GM18505 (cell line): Measurements from ENCODE around the gene GSAP.
"Not testable (repeated sequence)": the region's sequence is repeated elsewhere in the genome, so short reads cannot be mapped to it uniquely, and the experiment has no call there.

ENCODE experiments used
- ATAC-seq: cut with Tn5 transposase; IDR thresholded peaks from one replicate; pipeline ENCODE4 v1.9.1; 2021; ENCODE audit not compliant: unreplicated experiment
- POLR2A ChIP-seq: IDR thresholded peaks from 4 replicates; pipeline ENCODE4 v1.6.1; 2011; ENCODE audit warnings: borderline replicate concordance; ENCODE audit not compliant: insufficient read depth, insufficient read length; ENCODE audit errors: extremely low read depth

GSAP gene, protein sequence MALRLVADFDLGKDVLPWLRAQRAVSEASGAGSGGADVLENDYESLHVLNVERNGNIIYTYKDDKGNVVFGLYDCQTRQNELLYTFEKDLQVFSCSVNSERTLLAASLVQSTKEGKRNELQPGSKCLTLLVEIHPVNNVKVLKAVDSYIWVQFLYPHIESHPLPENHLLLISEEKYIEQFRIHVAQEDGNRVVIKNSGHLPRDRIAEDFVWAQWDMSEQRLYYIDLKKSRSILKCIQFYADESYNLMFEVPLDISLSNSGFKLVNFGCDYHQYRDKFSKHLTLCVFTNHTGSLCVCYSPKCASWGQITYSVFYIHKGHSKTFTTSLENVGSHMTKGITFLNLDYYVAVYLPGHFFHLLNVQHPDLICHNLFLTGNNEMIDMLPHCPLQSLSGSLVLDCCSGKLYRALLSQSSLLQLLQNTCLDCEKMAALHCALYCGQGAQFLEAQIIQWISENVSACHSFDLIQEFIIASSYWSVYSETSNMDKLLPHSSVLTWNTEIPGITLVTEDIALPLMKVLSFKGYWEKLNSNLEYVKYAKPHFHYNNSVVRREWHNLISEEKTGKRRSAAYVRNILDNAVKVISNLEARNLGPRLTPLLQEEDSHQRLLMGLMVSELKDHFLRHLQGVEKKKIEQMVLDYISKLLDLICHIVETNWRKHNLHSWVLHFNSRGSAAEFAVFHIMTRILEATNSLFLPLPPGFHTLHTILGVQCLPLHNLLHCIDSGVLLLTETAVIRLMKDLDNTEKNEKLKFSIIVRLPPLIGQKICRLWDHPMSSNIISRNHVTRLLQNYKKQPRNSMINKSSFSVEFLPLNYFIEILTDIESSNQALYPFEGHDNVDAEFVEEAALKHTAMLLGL

DNA sequence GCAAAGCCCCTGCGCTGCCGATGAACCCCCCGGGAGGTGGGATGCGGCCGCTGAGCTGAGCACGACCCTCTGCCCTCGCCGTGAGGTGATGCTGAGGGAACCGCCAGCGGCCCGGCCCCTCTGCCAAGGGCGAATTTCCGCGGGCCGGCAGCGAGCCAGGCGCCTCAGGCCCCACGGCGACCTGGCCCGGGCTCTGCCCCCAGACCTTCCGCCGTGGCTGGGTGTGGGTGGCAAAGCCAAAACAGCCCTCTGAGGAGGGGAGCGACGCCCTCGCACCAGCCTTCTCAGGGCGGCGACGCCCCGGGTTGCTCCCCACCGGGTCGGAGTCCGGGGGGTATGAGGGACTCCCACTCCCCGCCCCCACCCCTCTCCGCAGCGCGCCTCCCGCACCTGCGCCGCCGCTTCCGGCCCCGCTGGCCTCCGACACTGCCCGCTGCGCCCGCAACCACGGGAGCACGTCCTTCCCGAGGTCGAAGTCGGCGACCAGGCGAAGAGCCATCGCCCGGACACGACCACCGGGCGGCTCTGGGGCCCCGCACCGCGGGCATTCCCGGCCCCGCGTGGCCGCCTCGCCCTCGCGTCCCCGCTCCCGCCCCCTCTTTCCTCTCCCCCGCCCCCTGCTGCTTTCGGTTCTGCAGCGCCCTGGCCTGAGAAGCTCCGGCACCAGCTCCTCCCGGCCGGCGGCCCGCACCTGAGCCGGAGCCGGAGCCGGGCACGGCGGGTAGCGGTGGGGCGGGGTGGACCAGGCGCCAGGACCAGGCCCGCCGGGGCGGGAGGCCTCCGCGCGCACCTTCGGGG lies at the start of gene GSAP:
GSAP (minus strand) TSS at position 527 of the 798 bp plus-strand sequence; CDS start at position 499, 28 bp downstream.
- TF ChIP-seq POLR2A = peak; percentile 75
- ATAC-seq = peak; percentile 65

DNA sequence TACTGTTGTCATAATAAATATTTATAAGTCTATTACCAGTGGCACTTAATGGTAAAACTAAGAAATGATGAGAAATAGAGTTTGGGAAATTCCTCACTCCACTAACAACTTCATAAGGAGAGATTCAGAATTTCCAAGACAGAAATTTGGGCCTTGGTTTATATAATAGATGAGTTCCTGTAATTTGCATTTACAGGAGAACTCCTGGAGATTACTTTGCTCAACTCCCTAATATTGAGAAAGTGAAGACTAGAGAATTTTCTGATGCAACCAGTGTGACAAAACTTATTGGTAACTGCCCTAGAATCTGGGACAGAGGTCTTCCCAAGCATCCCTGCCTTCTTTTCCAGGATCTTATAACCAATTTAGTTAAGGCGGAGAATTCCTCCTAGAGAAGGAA lies 49.1 kb upstream of the GSAP start:
- no peak for TF ChIP-seq POLR2A
- ATAC-seq = no peak

DNA sequence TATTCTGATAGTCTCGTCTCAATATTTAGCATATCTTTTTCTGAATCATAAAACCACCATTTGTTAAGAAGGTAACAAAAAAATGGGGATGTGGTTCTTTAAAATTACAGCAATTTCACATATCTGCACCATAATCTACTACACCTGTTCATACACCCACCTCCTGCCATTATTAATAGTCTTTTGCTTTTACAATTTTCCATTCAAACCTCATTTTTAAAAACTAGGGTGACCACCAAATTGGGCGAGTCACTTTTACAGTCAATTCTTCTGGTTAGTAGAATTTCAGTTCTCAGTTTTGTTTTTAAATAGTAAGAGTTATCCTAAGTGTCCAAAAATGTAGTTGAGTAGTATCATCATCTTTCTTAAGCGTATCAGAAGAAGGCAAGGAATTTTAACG lies 48.4 kb upstream of the GSAP start:
- TF ChIP-seq POLR2A = no peak
- ATAC-seq = no peak

DNA sequence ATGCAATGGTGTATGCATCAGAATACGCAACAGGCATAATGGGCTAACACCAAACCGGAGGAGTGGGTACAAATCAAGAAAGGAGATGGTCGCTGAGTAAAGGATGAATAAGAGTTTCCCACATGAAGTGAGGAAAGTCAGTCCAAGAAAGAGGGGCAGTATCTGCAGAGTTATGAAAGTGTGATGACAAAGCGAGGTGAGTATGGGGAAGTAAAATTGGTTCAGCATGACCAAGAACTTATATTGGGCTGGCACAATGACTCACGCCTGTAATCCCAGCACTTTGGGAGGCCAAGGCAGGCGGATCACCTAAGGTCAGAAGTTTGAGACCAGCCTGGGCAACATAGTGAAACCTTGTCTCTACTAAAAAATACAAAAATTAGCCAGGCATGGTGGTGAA lies 47.5 kb upstream of the GSAP start:
- ATAC-seq = not testable (repeated sequence)

DNA sequence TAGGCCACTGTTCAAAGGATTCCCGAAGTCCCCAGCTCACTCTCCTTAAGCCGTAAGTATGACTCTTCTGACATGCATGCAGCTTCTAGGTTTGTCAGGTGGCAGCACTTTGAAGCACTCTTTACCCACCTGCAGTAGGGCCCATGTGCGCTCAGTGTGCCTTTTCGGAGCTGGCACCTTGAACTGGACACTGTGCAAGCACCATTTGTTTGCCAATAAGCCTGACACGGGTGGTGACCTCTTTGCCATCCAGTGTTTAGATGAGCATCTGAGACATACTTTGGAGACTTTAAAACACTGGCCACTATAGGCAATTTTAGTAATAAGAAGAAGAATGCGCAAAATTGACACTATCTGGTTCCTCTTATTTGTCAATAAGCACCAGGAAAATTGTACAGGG lies 45.7 kb upstream of the GSAP start:
- ATAC-seq = no peak
- TF ChIP-seq POLR2A = no peak

DNA sequence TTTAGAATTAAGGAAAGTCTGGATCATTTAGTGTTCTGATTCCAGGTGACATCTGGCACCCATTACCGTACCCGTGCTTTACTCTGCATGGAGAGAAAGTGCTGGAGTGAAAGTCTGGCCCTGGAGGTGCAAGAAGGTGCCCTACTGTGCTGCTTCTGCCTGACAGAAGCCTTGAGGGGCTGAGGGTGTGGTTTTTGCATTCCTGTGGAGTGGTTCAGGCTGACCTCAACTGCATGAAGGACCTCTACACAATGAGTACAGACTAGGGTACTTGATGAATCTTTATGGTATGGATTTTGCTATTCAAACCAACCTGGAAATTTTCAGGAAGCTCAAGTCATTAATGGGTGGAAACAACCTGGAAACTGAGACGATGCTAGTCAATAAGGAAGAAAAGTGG lies 45.1 kb upstream of the GSAP start:
- no peak for TF ChIP-seq POLR2A

DNA sequence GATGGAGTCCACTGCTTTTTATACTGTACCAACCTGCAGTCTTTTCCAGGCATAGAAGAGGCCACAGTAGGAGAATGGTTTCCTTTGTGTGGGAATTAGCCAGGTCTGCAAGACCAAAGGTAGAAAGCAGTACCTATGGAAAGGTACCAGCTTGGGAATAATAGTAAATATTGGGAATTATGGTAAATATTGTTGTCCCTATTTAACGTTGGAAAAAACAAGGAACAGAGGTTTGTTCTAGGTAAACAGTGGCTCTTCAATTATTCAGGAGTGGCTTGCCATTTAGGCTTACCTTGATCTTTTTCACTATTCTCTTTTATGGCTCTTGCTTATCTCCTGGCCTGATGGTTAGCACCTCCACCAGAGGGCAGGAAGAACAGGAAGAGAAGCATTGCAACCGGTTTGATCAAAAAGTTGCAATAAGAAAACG lies 43.9 kb upstream of the GSAP start:
- ATAC-seq = no peak
- no peak for TF ChIP-seq POLR2A

More for the DNA sequence above, 45.1 kb upstream of the GSAP start:
- no peak for ATAC-seq

DNA sequence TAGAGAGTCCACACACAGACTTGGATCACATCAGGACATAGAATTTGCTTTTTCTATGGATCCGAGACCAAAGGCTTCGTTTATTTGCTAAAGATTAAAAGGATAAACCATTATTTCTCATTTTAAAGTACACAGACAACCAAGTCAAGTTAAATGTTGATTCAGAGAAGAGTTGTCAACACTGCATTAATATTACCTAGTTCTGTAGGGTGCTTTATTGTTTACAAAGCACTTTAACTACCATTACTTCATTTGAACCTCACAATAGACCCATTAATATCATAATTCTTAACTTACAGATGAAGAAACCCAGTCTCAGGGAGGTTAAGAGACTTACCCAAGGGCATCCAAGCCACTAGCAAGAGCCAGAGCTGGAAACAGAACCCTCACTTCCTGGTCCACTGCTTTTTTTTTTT lies 43.2 kb upstream of the GSAP start:
- ATAC-seq = no peak
- TF ChIP-seq POLR2A = no peak

DNA sequence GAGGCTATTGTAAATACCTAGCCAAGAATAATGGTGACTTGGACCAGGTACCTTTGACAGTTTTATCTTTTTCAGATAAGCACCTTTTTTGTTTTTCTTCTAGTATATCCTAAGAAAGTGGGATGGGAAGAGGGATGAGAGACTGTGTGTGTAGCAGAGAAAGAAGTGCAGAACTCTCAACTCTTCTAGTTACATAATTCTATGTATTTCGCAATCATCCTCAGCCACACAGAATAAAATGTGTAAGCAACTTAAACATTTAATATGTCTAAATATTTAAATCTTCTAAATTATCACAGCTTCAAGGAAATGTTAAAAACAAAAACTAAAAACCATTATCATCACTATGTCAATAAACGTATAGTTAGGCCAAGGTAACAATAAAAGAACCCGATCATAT lies 42.6 kb upstream of the GSAP start:
- TF ChIP-seq POLR2A = no peak
- ATAC-seq = no peak

DNA sequence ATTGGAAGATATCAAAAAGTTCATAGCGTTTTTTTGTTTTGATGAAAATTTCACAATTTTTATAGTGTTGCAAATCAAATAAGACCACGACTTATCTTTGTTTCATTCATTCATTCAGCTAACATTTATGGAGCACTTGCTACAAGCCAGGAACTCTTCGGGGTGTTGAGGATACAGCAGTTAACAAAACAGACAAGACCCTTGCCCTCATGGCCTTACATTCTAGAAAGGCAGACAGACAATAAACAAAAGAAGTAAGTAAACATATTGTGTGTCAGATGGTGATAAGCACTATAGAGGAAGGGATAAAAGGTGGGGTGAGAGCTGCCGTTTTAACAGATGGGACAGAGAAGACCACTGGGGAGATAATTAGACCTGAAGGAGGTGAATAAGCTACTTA lies 41.6 kb upstream of the GSAP start:
- TF ChIP-seq POLR2A = no peak

DNA sequence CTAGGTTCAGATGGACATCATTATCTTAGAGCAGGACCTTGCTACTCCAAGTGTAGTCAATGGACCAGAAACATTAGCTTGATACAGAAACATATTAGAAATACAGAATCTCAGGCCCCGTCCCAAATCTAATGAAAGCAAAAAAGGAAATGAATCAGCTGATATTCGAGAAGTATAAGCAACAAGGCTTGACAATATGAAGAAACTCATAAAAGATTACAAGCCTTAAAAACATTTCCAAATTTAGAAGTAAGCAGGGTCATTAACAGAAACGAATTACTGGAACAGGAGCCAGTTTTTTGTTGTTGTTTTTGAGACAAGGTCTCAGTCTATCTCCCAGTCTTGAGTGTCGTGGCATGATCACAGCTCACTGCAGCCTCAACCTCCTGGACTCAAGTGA lies 40.5 kb upstream of the GSAP start:
- no peak for TF ChIP-seq POLR2A
- no peak for ATAC-seq

More for the DNA sequence above, 41.6 kb upstream of the GSAP start:
- ATAC-seq = no peak

DNA sequence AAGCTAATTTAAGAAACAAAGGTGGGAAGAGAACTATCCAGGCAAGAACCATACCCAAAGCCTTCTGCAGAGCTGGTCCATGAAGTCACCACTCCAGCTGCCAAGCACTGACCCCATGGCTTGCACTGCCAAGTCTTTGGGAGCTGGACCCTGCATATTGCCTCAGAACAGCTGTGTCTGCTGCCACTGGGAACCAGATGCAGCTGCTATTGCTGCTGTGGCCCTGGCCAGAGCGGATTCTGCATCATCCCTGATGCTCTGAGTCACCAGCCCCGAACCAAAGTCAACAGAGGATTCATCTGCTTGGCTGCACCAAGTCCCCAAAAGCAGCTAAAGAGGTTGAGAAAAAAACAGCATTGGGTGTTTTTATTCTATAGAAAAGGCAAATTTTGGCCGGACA lies 39.2 kb upstream of the GSAP start:
- no peak for TF ChIP-seq POLR2A
- no peak for ATAC-seq

DNA sequence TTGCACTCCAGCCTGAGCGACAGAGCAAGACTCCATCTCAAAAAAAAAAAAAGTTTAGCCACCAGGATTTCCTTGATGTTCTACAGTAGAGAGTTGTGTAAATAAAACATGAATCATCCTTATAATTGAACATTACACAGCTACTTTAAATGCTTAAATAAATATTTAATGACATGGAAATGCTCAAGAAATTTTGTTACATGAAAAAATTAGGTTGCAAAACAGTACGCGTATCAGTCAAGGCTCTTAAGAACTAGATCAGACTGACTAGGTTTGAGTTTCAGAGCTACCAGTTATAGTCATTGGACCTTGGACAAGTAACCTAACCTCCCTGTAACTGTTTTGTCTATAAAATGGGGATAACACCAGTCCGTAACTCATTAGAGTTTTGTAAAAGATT lies 38.7 kb upstream of the GSAP start:
- no peak for TF ChIP-seq POLR2A
- ATAC-seq = no peak

DNA sequence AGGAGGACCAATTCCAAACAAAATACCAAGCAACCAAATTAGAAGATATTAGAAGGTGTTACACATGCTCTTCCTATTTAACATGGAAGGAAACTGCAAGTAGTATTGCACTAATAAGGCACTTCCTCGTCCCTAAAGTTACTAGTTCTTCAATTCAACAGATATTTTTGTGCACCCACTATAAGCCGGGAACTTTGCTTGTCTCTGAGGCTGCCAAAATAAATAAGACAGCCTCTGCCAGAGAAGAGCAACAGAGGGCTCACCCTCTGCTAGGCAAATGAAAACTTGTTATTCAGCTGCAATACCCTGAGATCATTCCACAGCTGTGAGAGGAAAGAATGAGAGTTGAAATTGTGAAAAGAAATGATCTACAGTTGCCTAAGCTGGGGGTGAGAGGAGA lies 37.4 kb upstream of the GSAP start:
- TF ChIP-seq POLR2A = no peak
- no peak for ATAC-seq

DNA sequence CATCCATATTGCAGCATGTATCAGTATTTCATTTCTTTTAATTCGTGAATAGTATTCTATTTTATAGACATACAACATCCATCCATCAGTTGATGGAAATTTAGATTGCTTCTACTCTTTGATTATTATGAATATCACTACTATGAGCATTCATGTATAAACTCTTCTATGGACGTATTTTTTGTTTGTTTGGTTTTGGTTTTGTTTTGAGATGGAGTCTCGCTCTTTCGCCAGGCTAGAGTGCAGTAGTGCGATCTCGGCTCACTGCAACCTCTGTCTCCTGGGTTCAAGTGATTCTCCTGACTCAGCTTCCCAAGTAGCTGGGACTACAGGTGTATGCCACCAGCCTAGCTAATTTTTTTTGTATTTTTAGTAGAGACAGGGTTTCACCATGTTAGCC lies 35.8 kb upstream of the GSAP start:
- ATAC-seq = not testable (repeated sequence)
